Endodermal cell (in vitro differentiated cells): Measurements from ENCODE around the gene HKDC1. TPM values are rescaled to one million over a fixed set of nuclear protein-coding genes. Genes with fewer than 3 reads are reported as not detected.

Experiments used
- DNase-seq: peaks from one replicate; pipeline ENCODE4 v3.0.0-alpha.2; 2017
- H3K27ac ChIP-seq: 2 replicates; pipeline ENCODE4 v1.5.1; 2013; ENCODE audit warnings: mild to moderate bottlenecking, low read depth, low read length, moderate library complexity
- H3K27me3 ChIP-seq: 2 replicates; pipeline ENCODE4 v1.6.1; 2013; ENCODE audit warnings: mild to moderate bottlenecking, low read length, moderate library complexity; ENCODE audit not compliant: insufficient read depth, control insufficient read depth, poor library complexity, severe bottlenecking
- H3K36me3 ChIP-seq: 2 replicates; pipeline ENCODE4 v1.7.0; 2013; ENCODE audit warnings: mild to moderate bottlenecking, low read length, moderate library complexity; ENCODE audit not compliant: control insufficient read depth, insufficient read depth
- H3K4me1 ChIP-seq: one replicate; pipeline ENCODE4 v1.7.0; 2013; ENCODE audit warnings: low read length; ENCODE audit not compliant: control insufficient read depth, insufficient read depth
- H3K4me3 ChIP-seq: 2 replicates; pipeline ENCODE4 v1.5.1; 2013; ENCODE audit warnings: mild to moderate bottlenecking, low read length, moderate library complexity
- H3K9ac ChIP-seq: 2 replicates; pipeline ENCODE4 v1.6.1; 2013; ENCODE audit warnings: mild to moderate bottlenecking, low read length, moderate library complexity; ENCODE audit not compliant: poor library complexity, severe bottlenecking; ENCODE audit errors: extremely low read depth
- H3K9me3 ChIP-seq: 2 replicates; pipeline ENCODE4 v1.6.1; 2013; ENCODE audit warnings: mild to moderate bottlenecking, low read length, moderate library complexity; ENCODE audit not compliant: control insufficient read depth
- H3K27ac Mint-ChIP-seq: 2 replicates; pipeline ENCODE4 v1.8.0; 2020; ENCODE audit warnings: mixed read lengths
- H3K27me3 Mint-ChIP-seq: 2 replicates; pipeline ENCODE4 v1.8.0; 2021; ENCODE audit warnings: mild to moderate bottlenecking, mixed read lengths; ENCODE audit not compliant: insufficient read depth
- H3K36me3 Mint-ChIP-seq: 2 replicates; pipeline ENCODE4 v1.8.0; 2020; ENCODE audit warnings: low read depth, mixed read lengths
- H3K4me1 Mint-ChIP-seq: 2 replicates; pipeline ENCODE4 v1.8.0; 2020; ENCODE audit warnings: mixed read lengths
- H3K4me3 Mint-ChIP-seq: 2 replicates; pipeline ENCODE4 v1.8.0; 2020; ENCODE audit warnings: mild to moderate bottlenecking, moderate library complexity, mixed read lengths
- H3K9me3 Mint-ChIP-seq: 2 replicates; pipeline ENCODE4 v1.8.0; 2020; ENCODE audit warnings: mild to moderate bottlenecking, mixed read lengths
- WGBS, 2 experiments: methylation state at CpG; one replicate each; pipeline versions ENCODE4 v1.1.5 to v1.1.7; 2013; ENCODE audit warnings: missing lambda C conversion rate in 2 of 2, mixed read lengths in 1 of 2; ENCODE audit not compliant: insufficient coverage in 1 of 2, insufficient read length in 1 of 2; 5-methylcytosine and 5-hydroxymethylcytosine counted together
- total RNA-seq, 2 donors: library from RNA; stranded (reverse); fragmentation: NEBNext Ultra II Directional in 1 of 2; extraction: Animal tissue kit (Norgen Biotek cat#: 25700) in 1 of 2; gene quantifications; 2 replicates in 1 of 2; 3 replicates in 1 of 2; pipeline ENCODE4 v1.2.1, GENCODE V29; 2021
- TF ChIP-seq, protein P1 (sequence below): fragments of 200-600 bp; sonication (generic); conservative IDR thresholded peaks from 2 replicates; pipeline ENCODE4 v1.5.0; 2021; ENCODE audit warnings: antibody characterized with exemption, mild to moderate bottlenecking

HKDC1 gene
- total RNA-seq, 2 donors from 2014 or later: 0.22 TPM; not detected in 1

DNA sequence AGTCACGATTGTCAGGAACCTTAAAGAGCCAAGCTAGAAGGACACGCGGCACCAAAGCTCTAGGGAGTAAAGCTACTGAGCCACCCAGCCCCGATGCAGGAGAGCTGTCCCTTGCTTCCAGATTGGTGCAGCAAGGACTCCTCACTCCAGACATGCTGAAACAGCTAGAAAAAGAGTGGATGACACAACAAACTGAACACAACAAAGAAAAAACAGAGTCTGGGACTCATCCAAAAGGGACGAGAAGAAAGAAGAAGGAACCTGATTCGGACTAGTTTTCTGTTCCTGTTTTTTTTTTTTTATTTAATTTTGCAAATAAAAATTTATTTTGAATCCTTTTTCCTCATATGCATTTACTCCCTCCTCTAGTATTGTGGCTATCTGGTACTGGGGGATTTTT, 11.4 kb upstream of the HKDC1 start:
- no peaks in the 10 kb centered on the region for H3K9me3 ChIP-seq
- H3K4me1 Mint-ChIP-seq: no peaks in the 10 kb centered on the region
- H3K9ac ChIP-seq: no peak overlapping the region
- TF ChIP-seq, protein P1, sequence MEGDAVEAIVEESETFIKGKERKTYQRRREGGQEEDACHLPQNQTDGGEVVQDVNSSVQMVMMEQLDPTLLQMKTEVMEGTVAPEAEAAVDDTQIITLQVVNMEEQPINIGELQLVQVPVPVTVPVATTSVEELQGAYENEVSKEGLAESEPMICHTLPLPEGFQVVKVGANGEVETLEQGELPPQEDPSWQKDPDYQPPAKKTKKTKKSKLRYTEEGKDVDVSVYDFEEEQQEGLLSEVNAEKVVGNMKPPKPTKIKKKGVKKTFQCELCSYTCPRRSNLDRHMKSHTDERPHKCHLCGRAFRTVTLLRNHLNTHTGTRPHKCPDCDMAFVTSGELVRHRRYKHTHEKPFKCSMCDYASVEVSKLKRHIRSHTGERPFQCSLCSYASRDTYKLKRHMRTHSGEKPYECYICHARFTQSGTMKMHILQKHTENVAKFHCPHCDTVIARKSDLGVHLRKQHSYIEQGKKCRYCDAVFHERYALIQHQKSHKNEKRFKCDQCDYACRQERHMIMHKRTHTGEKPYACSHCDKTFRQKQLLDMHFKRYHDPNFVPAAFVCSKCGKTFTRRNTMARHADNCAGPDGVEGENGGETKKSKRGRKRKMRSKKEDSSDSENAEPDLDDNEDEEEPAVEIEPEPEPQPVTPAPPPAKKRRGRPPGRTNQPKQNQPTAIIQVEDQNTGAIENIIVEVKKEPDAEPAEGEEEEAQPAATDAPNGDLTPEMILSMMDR: no peak
- peaks cover 36% of the 10 kb centered on the region for H3K36me3 Mint-ChIP-seq
- no peak for DNase-seq
- H3K4me3 Mint-ChIP-seq: no peak overlapping the region
- peaks cover 50% of the 10 kb centered on the region for H3K36me3 ChIP-seq
- H3K4me3 ChIP-seq: no peak overlapping the region
- H3K27ac ChIP-seq: no peak overlapping the region
- H3K27me3 Mint-ChIP-seq: no peaks in the 10 kb centered on the region
- H3K27ac Mint-ChIP-seq: no peak overlapping the region
- no peaks in the 10 kb centered on the region for H3K4me1 ChIP-seq
- 91% methylated on average over 4 to 5 of the region's 6 CpGs for WGBS, 2 experiments
- H3K27me3 ChIP-seq: no peaks in the 10 kb centered on the region
- peaks cover 5% of the 10 kb centered on the region for H3K9me3 Mint-ChIP-seq

DNA sequence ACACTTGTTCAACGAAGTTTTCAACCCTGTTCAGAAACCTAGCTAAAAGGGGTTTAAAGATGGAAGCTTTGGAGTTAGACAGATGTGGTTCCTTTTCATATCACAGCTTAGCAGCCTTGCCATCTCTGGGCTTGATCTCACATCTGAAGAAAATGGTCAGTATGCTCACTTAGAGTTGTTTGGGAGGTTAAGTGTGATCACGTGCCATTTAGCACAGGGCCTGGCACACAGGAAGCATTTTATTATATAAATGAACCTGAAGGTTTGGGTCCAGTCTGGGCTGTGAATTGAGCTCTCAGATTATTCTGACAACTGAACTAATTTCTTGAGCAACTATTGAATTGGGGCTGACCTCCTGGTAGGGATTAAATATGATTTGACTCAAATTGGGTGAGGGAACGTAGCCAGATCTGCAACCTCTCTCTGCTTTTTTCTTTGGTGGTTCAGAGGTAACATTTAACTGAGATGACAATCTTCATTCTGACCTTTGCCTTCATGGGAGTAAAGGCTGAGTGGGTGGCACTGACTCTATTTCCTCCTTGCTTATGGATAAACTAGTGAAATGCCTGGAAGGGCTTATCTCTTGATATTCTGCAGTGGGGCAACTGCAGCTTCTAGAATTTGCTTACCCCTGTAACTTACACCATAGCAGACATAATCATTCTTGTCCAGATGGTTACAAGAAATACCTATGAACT, 10.2 kb upstream of the HKDC1 start:
- no peak overlapping the region for H3K4me3 Mint-ChIP-seq
- no peaks in the 10 kb centered on the region for H3K4me1 Mint-ChIP-seq
- TF ChIP-seq, protein P1: no peak
- H3K4me1 ChIP-seq: no peaks in the 10 kb centered on the region
- no peaks in the 10 kb centered on the region for H3K27me3 ChIP-seq
- no peak overlapping the region for H3K27ac ChIP-seq
- no peaks in the 10 kb centered on the region for H3K9me3 ChIP-seq
- peaks cover 5% of the 10 kb centered on the region for H3K9me3 Mint-ChIP-seq
- DNase-seq: no peak
- H3K27me3 Mint-ChIP-seq: no peaks in the 10 kb centered on the region
- H3K9ac ChIP-seq: no peak overlapping the region
- H3K27ac Mint-ChIP-seq: no peak overlapping the region
- 83 to 93% methylated on average over 1 to 3 of the region's 3 CpGs for WGBS, 2 experiments
- peaks cover 30% of the 10 kb centered on the region for H3K36me3 Mint-ChIP-seq
- peaks cover 39% of the 10 kb centered on the region for H3K36me3 ChIP-seq
- H3K4me3 ChIP-seq: no peak overlapping the region

DNA sequence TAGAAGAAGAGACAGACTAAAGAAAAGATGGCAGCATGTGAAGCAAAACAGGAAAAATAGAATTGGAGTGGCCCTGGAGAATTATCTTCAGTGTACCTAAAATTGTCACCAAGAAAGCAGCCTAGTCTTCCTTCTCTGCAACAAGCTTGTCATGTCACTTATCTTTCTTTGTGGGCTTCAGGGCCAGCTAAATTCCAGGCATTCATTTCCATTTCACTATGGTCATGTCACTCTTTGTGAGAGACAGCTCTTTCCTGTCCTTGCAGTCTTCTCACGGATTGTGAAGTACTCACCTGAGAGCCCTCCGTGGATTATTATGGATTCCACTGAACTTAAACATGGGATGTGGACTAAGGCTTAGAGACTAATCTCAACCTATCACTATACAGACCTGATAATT, 9.0 kb upstream of the HKDC1 start:
- 61% methylated on average over 2 of the region's 2 CpGs; no CpG with 5 or more reads in 1 of the 2 experiments for WGBS, 2 experiments
- TF ChIP-seq, protein P1: no peak
- H3K4me3 ChIP-seq: no peak overlapping the region
- Mint-ChIP-seq H3K4me1 (no peaks in the 10 kb centered on the region), H3K4me3 (no peak overlapping the region), H3K36me3 (peaks cover 23% of the 10 kb centered on the region), H3K27me3 (no peaks in the 10 kb centered on the region), H3K27ac (no peak overlapping the region), H3K9me3 (peaks cover 5% of the 10 kb centered on the region)
- H3K9me3 ChIP-seq: no peaks in the 10 kb centered on the region
- DNase-seq: no peak
- no peak overlapping the region for H3K27ac ChIP-seq
- H3K27me3 ChIP-seq: no peaks in the 10 kb centered on the region
- no peaks in the 10 kb centered on the region for H3K4me1 ChIP-seq
- no peak overlapping the region for H3K9ac ChIP-seq
- peaks cover 30% of the 10 kb centered on the region for H3K36me3 ChIP-seq
